ENCODE measurements around the gene PRDM2.
"Not testable (repeated sequence)": the region's sequence is repeated elsewhere in the genome, so short reads cannot be mapped to it uniquely, and the experiment has no call there.

PRDM2 gene

DNA sequence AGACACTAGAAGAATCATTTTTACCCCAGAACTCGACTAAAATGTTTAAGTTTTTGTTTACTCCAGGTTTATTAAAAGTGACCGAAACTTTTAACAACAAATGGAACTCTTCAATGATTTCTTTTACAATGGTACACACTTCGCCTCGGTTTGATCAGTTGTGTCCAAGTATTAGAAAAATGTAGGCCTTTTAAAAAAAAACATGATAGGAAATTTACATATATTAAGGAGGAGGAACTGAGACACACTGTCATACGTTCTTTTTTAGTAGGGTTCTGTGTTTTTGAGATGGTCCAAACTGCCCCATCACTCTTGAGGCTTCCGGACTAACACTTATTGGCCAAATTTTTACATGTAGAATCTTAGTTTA is 1.3 kb downstream of the PRDM2 start:
- DNase-seq: peak in 2 of 4 experiments; percentile 1 to 16

GRCh38 chr1:13702425-13703127 is 2.6 kb downstream of the PRDM2 start:
- DNase-seq: no peak

- no peak for DNase-seq
Observed at GRCh38 chr1:13703128-13703513, 3.1 kb downstream of the PRDM2 start.

DNA sequence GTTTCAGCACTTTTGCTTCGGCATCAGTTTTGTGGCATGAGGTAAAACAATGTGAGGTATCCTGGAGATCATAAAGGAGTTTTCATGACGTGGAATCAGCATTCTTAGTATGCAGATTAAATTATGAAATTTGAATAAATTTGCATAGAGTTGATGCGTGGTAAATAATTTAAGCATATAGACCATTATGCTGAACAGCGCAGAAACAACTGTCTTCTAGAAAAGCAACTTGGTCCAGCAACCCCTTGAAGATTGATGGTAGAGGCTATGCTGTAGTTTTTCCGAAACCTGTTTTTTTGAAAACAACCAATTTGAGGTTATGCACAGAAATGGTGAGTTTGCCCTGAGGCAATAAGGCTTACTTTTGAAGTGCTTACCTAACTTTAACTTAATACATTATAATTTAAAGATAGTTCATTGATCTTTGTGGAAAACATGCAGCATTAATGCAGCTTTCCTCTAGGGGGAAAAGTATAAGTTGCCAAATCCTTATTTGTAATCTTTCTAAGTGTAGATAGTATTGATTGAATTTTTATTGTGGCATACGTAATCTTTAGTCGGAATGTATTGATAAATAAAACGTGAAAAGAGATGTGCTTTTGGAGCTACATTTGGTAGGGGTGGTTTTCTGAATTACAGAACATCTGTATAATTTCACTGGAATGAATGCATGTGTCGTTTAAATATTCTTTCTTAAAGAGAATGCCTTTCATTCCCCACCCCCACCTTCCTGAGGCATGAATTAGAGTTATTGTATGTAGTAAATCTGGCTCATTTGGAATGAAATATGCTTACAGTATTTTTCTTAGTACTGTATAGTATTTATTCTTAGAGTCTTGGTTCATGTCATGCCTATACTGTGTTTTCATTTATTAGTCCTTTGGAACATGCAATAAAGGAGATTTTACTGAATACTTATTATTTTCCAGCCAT is 3.8 kb downstream of the PRDM2 start:
- no peak for DNase-seq

DNA sequence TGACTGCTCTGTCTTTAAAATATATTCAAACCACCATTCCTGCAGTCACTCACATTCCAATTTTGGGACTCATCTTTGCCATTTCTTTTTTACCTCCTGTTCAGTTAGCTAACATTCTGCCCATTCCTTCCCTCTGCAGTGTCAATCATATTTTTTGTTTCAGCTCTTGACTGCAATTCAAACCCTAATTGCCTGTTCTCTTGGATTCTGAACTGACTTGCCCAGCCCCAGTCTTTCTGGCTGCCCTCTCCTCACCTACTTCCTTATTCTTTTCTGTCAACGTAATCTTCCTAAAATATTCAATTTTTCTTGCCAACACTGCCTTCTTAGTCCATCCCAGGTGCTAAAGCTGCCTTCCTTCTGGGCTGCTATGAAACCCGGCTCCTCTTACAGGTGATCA is 6.1 kb downstream of the PRDM2 start:
- DNase-seq: peak in 3 of 4 experiments; percentile 10 to 23 (median 18)

DNA sequence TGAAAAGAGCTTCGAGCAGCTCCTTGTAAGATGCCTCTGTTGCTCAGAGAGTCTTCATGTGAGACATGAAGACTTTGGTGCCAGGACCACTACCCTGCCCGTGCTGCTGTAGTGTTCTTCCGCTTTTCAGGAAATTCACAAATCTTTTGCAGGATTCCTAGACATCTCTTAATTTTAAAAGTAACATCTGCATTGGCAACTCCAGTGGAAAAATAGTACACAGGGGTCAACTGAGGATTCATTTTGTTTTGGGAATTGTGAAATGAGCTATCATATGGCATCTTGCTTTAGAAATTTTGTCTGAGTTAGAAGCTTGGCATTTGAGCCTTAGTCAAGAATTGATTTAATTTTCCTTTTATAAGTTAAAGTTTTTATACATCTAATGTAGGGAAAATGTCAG is 7.2 kb downstream of the PRDM2 start:
- DNase-seq: no peak

DNA sequence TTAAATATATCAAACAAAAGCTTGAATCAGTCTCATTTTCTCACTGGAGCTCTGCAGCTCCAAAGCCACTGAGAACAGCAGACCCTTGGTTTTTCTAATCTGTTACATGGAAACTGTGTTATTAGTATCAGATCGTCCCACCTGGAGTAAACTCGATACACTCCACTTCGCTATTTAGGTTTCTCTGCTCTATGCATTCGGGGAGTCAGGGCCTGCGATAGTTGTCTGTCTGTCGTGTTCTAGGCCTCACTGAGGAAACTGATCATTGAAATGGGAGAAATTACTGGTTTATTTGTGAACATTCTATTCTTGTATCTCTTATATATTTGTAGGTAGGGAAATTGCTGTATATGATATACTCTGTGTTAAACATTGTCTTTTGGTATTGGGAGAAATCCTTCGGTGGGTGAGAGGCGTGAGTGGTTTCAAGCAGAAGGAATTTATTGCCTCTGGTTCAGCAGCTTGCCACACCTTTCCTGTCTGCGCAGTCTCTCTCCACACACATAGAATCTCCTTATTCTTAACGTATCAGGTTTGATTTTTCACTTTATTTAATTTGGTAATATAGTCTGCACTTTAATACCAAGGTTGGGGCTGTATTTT is 8.5 kb downstream of the PRDM2 start:
- DNase-seq: no peak

DNA sequence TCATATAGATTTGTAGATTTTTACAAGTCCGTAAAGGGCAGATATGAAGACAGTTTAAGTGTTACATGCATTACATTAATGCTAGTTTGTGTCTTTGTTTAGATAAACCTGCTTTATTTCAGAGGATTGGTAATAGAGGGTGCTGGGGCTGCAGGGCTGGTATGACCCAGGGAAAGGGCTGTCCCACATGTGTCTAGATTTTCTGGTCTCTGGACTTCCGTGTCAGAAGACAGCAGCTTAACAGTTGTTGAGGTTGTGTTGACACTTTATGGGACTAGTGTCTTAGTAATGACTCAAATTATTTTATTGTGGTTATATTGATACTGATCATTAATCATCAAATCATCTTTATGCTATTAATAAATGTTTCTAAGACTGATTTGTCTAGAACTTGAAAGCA is 10.1 kb downstream of the PRDM2 start:
- DNase-seq: no peak

GRCh38 chr1:13714851-13715250 is 14.9 kb downstream of the PRDM2 start:
- peak in 1 of 4 experiments; percentile 25 for DNase-seq

GRCh38 chr1:13715616-13716287 is 15.8 kb downstream of the PRDM2 start:
- not testable (repeated sequence) for DNase-seq

DNA sequence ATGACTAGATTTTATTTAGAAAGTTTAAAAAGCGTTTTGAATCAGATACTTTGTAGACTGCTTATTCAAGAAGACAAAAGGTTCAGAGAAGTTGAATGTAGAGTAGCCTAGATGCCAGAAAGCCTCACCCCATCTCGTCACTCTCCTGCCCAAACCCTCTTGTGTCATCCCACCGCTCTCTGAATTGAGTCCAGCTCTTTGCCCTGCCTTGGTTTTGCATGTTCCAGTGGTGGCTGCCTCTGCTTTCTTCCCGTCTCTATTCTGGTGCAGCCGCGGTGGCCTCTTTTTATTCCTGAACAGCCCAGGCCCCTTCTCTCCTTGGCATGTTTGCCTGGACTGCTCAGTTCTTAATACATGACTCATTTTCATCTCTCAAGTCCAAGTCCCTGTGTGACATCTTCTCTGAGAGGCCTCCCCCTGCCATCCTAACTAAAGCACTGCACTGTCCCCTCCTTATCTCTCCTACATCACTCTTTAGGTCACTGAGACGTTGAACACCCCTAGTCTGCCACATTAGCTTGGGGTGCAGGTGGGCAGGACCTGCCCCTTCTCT is 22.9 kb downstream of the PRDM2 start:
- no peak for DNase-seq

- peak; percentile 67 to 84 (median 78) for DNase-seq
Observed at GRCh38 chr1:13723810-13724209, 23.8 kb downstream of the PRDM2 start.

DNA sequence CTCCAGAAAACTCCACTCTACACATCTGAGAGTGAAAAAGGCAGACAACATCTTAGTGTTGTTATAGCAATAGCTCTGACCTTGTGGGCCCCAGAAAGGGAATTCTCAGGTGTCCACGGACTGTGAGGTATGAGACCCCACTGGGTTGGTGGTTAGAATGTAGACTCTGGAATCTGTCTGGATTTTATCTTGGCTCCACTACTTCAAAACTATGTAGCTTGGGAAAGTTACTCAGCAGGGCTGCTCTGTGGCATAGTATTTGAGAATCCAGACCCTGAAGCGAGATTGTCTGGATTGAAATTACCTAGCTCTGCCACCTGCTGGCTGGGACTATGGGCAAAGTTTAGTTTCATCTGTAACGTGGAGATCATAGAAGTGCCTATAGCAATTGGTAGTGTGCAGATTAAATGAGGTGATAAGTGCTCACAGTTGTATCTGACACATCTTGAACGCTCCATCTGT is 25.8 kb downstream of the PRDM2 start:
- peak; percentile 17 to 31 (median 24) for DNase-seq

- no peak for DNase-seq
Observed at GRCh38 chr1:13728091-13728715, 28.2 kb downstream of the PRDM2 start.

- no peak for DNase-seq
Observed at GRCh38 chr1:13730291-13730690, 30.3 kb downstream of the PRDM2 start.

DNA sequence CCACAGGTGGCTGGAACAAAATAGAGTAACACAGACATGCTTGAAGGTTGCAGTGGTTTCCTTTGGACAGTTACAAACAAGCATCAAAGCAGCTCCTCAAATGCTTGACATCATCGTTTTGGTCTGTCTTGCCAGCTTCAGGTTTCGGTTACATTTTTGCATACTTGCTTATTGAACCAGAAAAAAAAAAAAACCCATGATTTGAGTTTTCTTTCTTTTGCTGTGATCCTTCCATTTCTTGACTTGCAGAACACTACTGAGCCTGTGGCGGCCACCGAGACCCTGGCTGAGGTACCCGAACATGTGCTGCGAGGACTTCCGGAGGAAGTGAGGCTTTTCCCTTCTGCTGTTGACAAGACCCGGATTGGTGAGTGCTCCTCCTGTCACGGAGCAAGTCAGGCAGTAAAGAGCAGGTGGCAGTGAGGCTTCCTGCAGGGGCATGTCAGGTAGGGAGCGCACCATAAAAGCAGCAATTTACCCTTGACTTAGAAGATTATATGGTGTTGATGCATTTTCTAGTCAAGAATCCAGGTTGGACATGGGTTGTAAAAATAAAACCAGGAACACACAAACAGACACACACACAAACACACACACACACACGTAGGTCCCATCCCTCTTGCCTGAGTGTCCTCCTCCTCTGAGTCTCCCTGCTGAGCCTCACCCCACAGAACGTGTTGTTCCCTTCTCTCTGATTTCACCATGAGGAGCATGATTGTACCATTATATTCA is 30.9 kb downstream of the PRDM2 start:
- DNase-seq: peak; percentile 25 to 62 (median 54)

DNA sequence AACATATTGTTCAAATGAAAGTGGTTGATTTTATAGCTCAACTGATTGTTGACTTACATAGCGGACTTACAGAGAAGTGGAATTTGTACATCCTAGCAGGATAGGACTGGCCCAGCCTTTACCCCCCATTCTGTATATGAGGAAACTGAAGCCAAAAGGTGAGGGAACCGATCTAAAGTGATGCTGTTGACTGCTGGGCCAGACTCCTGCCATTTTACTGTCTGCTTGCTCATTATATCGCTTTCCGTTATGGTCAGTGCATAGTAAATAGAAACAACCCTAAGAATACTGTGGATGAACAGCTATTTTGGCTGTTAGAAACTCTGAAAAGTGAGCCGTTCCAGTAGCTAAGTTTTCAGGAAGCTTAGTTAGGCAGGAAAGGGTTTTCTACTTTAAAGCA is 31.9 kb downstream of the PRDM2 start:
- no peak for DNase-seq

DNA sequence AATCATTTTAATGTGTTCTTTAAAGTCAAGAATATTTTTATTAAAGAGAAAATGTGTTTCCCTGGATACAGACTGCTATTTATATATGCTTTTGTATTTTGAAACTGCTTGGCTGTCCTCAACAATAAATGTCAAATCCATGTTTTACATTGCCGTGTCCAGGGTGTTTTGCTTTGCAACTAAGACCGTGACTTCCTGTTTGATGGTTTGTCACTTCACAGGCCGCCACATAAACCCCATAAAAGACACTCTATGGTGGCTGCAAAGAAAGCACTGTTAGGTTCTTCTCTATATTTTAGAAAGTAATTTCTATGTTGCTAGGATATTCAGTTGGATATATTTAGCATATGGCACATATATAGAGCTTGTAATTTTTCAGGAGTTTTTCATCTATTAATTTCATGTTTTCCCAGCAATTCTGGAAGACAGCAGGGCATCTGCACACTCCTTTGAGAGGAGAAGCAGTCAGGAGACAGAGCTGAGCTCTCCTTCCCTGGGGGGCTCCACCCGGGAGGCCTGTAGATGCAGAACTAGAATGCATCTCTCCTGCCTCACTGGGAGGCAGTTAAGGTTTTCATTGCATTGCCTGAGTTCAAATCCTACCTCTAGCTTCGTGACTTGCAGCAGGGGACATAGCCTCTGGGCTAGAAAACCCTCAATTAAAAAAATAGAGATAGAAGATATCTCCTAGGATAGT is 33.1 kb downstream of the PRDM2 start:
- DNase-seq: peak; percentile 40 to 62 (median 52)

DNA sequence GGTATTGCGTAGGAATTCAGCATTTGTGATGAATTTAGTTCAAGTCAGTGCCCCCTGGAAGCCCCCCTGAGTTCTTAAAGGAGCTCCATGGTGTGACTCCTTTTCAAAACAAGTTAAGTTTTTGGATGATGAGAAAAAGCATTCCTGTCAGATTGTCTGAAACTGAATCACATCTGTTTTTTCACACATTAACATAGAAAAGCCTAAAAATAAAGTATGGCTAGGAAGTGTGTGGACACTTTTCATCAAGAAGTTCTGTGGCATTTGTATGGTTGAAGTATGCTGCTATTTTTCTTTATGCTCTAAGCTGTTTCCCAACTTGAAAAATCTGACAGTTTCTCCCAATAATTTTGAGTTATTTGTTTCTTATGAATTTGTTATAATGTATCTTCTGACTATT is 33.7 kb downstream of the PRDM2 start:
- no peak for DNase-seq

- DNase-seq: no peak
Observed at GRCh38 chr1:13735168-13735930, 35.4 kb downstream of the PRDM2 start.
